ENCODE measurements around the gene RRP9. TPM values are rescaled to one million over a fixed set of nuclear protein-coding genes. Genes with fewer than 3 reads are reported as not detected.

RRP9 gene
- total RNA-seq, 1 experiment from 2014 or later: 71.3 TPM

- TF ChIP-seq RAD21 (IDR thresholded peaks at IDR 0.05; ENCODE audit: low read depth): no peak
- no peak for TF ChIP-seq ATF3 (IDR thresholded peaks at IDR 0.05)
- no peak for TF ChIP-seq YY1 (IDR thresholded peaks at IDR 0.05; ENCODE audit: extremely low read depth, insufficient replicate concordance, low read depth, low read length)
- no peak for TF ChIP-seq EZH2 (IDR thresholded peaks at IDR 0.05)
- no peak for TF ChIP-seq EZH2phosphoT487 (IDR thresholded peaks at IDR 0.05; ENCODE audit: borderline replicate concordance)
Observed at GRCh38 chr3:51943451-51944391, 2.0 kb upstream of the RRP9 start (continued).

GRCh38 chr3:51942603-51943450 lies 1.1 kb upstream of the RRP9 start:
- 0 out of 2 replicates have a peak, but pooled peaks cover 4% of the 10 kb centered on the region for H4K20me1 ChIP-seq (ENCODE audit: insufficient read depth)
- peaks cover 23 to 29% of the 10 kb centered on the region in 2 experiments for H3K4me1 ChIP-seq (ENCODE audit: control insufficient read depth in 1 of 2, insufficient read depth in 2 of 2, low read length in 2 of 2)
- POLR2A ChIA-PET: interaction anchor here (1.1 to 2.3 kb wide), 9 partner anchors 11 to 212 kb away, joined by 3 to 31 read pairs (median 4); partner anchors contain the start of genes ABHD14A, ABHD14B, ACY1 and POC1A
- peak overlapping the region; percentile 96 for H3K27ac ChIP-seq (ENCODE audit: low read depth, low read length)
- peaks cover 39% of the 10 kb centered on the region for H3K79me2 ChIP-seq (ENCODE audit: insufficient read depth, low read length)
- H3K9me3 ChIP-seq (ENCODE audit: control insufficient read depth in 1 of 2, insufficient read depth in 1 of 2, low read depth in 1 of 2, low read length in 2 of 2): no peaks in the 10 kb centered on the region
- intact Hi-C loops (cut with micrococcal nuclease): loop anchor here (1.0 to 5.0 kb wide), 4 partner anchors 31 to 209 kb away; partner anchors contain the start of genes ABHD14B and POC1A
- ATAC-seq (peak; percentile 55), DNase-seq (ENCODE audit: low read depth, low spot score) (peak; percentile 26)
- H3K9me2 ChIP-seq (ENCODE audit: insufficient read depth): no peaks in the 10 kb centered on the region
- peak overlapping the region; percentile 82 to 89 for H3K4me3 ChIP-seq (replicated peaks in 1 of 2; ENCODE audit: low read depth in 1 of 2, low read length in 2 of 2)
- H3K27me3 ChIP-seq (ENCODE audit: insufficient read depth, low read length): no peaks in the 10 kb centered on the region
- peak; percentile 78; the same call in 1 of the 2 replicates for TF ChIP-seq ZFX (IDR thresholded peaks at IDR 0.05)
- peak; percentile 71 for TF ChIP-seq POLR2AphosphoS5 (IDR thresholded peaks at IDR 0.05; ENCODE audit: low read depth, low read length)
- peak; percentile 15 for TF ChIP-seq ZBTB33 (IDR thresholded peaks at IDR 0.05; ENCODE audit: extremely low read depth, insufficient replicate concordance, low read length)
- peak; percentile 43 for TF ChIP-seq POLR2A (IDR thresholded peaks at IDR 0.05; ENCODE audit: borderline replicate concordance, extremely low read depth, insufficient read depth, insufficient read length)
- TF ChIP-seq CTCF (IDR thresholded peaks at IDR 0.05 in 2 of 3, conservative IDR thresholded peaks at IDR 0.05 in 1 of 3; ENCODE audit: borderline replicate concordance in 1 of 3, insufficient read depth in 1 of 3, low read depth in 2 of 3, low read length in 2 of 3): no peak
- H3K9ac ChIP-seq (ENCODE audit: low read length): peak overlapping the region; percentile 96
- RAD21 ChIA-PET (ENCODE audit: low non-redundant PET in 1 of 2, low total read pairs in 2 of 2, uncharacterized antibody in 2 of 2, unreplicated experiment in 2 of 2): interaction anchor here (0.6 to 1.9 kb wide), 8 partner anchors 31 to 182 kb away, joined by 3 to 7 read pairs (median 4); partner anchors contain the start of genes ABHD14B (in 2 of the 2), ABHD14A (in 1 of the 2) and RPL29 (in 1 of the 2)
- CTCF ChIA-PET: interaction anchor here (0.7 to 2.4 kb wide), 11 partner anchors 18 to 278 kb away, joined by 3 to 46 read pairs (median 4); partner anchors contain the start of genes ABHD14A, ABHD14B, ACY1 and PCBP4
- H3K4me2 ChIP-seq (ENCODE audit: low read length): peak overlapping the region; percentile 100
- BruUV-seq (replicated peaks): TSS peak; percentile 87
- H2AFZ ChIP-seq (ENCODE audit: low read depth, low read length, poor library complexity, severe bottlenecking): no peak overlapping the region
- peaks cover 0 to 15% of the 10 kb centered on the region in 2 experiments for H3K36me3 ChIP-seq (ENCODE audit: control insufficient read depth in 1 of 2, insufficient read depth in 2 of 2, low read length in 2 of 2)
